Measurements from ENCODE around the gene MAPK9. TPM values are rescaled to one million over a fixed set of nuclear protein-coding genes. Genes with fewer than 3 reads are reported as not detected.

Gene MAPK9
- total and polyA plus RNA-seq, 9 of the 15 experiments (the other 6 are each of a cell fraction or from before 2014, with no cell fraction given): 4.8 to 58.0 (median 29.9) TPM

DNA sequence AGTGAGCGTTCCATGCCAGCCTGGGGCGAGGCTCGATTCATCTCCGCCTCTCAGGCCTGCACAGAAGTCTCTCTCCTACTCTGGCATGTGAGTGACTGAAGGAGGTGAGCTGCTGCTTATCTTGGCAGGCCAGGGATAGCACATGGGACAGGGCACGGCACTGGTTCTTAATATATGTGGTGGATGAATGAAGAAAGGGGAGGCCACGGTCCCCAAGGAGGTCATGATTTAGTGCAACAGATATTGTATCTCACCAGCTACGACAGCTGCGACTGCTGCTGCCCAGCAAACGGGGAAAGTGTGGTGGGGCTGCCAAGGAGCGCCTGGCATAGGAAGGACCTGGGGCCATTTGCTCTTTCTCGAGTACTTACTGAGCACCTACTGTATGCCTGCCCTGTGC, 19.3 kb upstream of the MAPK9 start:
- H2AFZ ChIP-seq (ENCODE audit: low read depth, low read length): no peak overlapping the region
- peaks cover 0 to 6% of the 10 kb centered on the region in 2 experiments; a peak in 2 of 5 replicates for H3K4me1 ChIP-seq (replicated peaks in 1 of 2; ENCODE audit: control insufficient read depth in 2 of 2, insufficient read depth in 2 of 2, low read length in 2 of 2)
- in situ Hi-C loops (cut with MboI): no loop called here
- no peaks in the 10 kb centered on the region for H4K20me1 ChIP-seq (replicated peaks; ENCODE audit: control insufficient read depth, insufficient read depth, low read length)
- H3K9ac ChIP-seq (ENCODE audit: insufficient read depth in 1 of 2, low read depth in 2 of 2, low read length in 2 of 2): no peak overlapping the region
- FAIRE-seq (no peak), DNase-seq (ENCODE audit: extremely low read depth in 1 of 4, low spot score in 3 of 4) (no peak), ATAC-seq (no peak)
- no TSS peak for BruUV-seq (replicated peaks)
- CTCF ChIA-PET (ENCODE audit: low intra/inter-chr PET ratio): no interaction called here
- TF ChIP-seq U2AF1 (optimal IDR thresholded peaks at IDR 0.05; ENCODE audit: low read depth, low read length) (no peak), HDGF (IDR thresholded peaks at IDR 0.05) (no peak), ZFP36 (IDR thresholded peaks at IDR 0.05; ENCODE audit: low read depth, low read length, partially characterized antibody) (no peak), SIN3A (IDR thresholded peaks at IDR 0.05; ENCODE audit: borderline replicate concordance in 2 of 2, control insufficient read depth in 1 of 2, low read depth in 2 of 2, low read length in 2 of 2) (no peak), ZNF143 (CRISPR knock-in tag; IDR thresholded peaks at IDR 0.05) (no peak), CCAR2 (IDR thresholded peaks at IDR 0.05; ENCODE audit: low read depth, low read length) (no peak), ATF1 (CRISPR knock-in tag; IDR thresholded peaks at IDR 0.05) (no peak), ATF1 (tag; IDR thresholded peaks at IDR 0.05) (no peak), DEAF1 (CRISPR knock-in tag; IDR thresholded peaks at IDR 0.05) (no peak), ZNF778 (CRISPR knock-in tag; IDR thresholded peaks at IDR 0.05) (no peak), SETDB1 (IDR thresholded peaks at IDR 0.05; ENCODE audit: low read length) (no peak), ZNF146 (CRISPR knock-in tag; IDR thresholded peaks at IDR 0.05; ENCODE audit: unreplicated experiment) (no peak)
- H3K27ac ChIP-seq (ENCODE audit: extremely low read depth, low read depth, low read length): no peak overlapping the region
- no peak overlapping the region for H3K4me2 ChIP-seq (ENCODE audit: insufficient read depth, low read length)
- WGBS (ENCODE audit: insufficient coverage, low coverage, missing lambda C conversion rate): 15% methylated on average over 11 of the region's 11 CpGs
- no peak overlapping the region for H3K4me3 ChIP-seq
- peaks cover 17 to 45% of the 10 kb centered on the region in 2 experiments; a peak in 4 of 5 replicates for H3K27me3 ChIP-seq (ENCODE audit: control insufficient read depth in 2 of 2, insufficient read depth in 2 of 2, low read length in 2 of 2)
- H3K36me3 ChIP-seq (ENCODE audit: control insufficient read depth, insufficient read depth, low read length): no peaks in the 10 kb centered on the region
- H3K9me1 ChIP-seq (ENCODE audit: control insufficient read depth, insufficient read depth, low read length): no peaks in the 10 kb centered on the region
- POLR2A ChIA-PET: no interaction called here
- no peaks in the 10 kb centered on the region for H3K79me2 ChIP-seq (ENCODE audit: control insufficient read depth, insufficient read depth, low read length)
- intact Hi-C loops (cut with micrococcal nuclease): no loop called here
- no peaks in the 10 kb centered on the region for H3K9me3 ChIP-seq (replicated peaks; ENCODE audit: control insufficient read depth, insufficient read depth, low read depth, low read length)

All from K562 (cell line).